CD4-positive, alpha-beta T cell treated with Interleukin-2 at 100 ng/mL for 4 hours (primary cell): Measurements from ENCODE around the gene COL18A1.
A peak's percentile ranks its signal among the peaks of the same experiment; 100 is the strongest.

Source experiments
- DNase-seq: peaks from one replicate; pipeline ENCODE4 v3.0.0-alpha.2; 2020; ENCODE audit warnings: low spot score

COL18A1 gene

GRCh38 chr21:45535341-45536081, 130.5 kb downstream of the COL18A1 start:
- DNase-seq, result no peak

GRCh38 chr21:45536301-45537081, 131.5 kb downstream of the COL18A1 start:
- no peak for DNase-seq

- no peak for DNase-seq
Measured at GRCh38 chr21:45537111-45537745, 132.3 kb downstream of the COL18A1 start.

GRCh38 chr21:45537746-45538291, 132.9 kb downstream of the COL18A1 start:
- no peak for DNase-seq

GRCh38 chr21:45538381-45539045, 133.5 kb downstream of the COL18A1 start:
- DNase-seq, result no peak

GRCh38 chr21:45539046-45539795, 134.3 kb downstream of the COL18A1 start:
- no peak for DNase-seq

GRCh38 chr21:45539796-45540600, 135.0 kb downstream of the COL18A1 start:
- DNase-seq, result no peak

GRCh38 chr21:45540601-45540970, 135.6 kb downstream of the COL18A1 start:
- no peak for DNase-seq

GRCh38 chr21:45541221-45542039, 136.5 kb downstream of the COL18A1 start:
- peak; percentile 62 for DNase-seq

- DNase-seq, result peak; percentile 64
Measured at GRCh38 chr21:45542242-45542666, 137.3 kb downstream of the COL18A1 start, which contains the start of gene SLC19A1. Gene SLC19A1 (minus strand): TSS chr21:45542440. CDS start chr21:45537959, 4,481 bp downstream.

GRCh38 chr21:45542667-45543370, 137.9 kb downstream of the COL18A1 start:
- DNase-seq, result no peak

- no peak for DNase-seq
Measured at GRCh38 chr21:45543371-45543709, 138.4 kb downstream of the COL18A1 start.

GRCh38 chr21:45543710-45544448, 138.9 kb downstream of the COL18A1 start:
- no peak for DNase-seq

- DNase-seq, result no peak
Measured at GRCh38 chr21:45544449-45545235, 139.7 kb downstream of the COL18A1 start.

GRCh38 chr21:45545236-45545570, 140.2 kb downstream of the COL18A1 start:
- no peak for DNase-seq

- DNase-seq, result no peak
Measured at GRCh38 chr21:45545691-45546531, 140.9 kb downstream of the COL18A1 start.
